Stimulated activated CD8-positive, alpha-beta memory T cell treated with anti-CD3 and anti-CD28 coated beads, Interleukin-7, amount 100 ng/mL, for 24 hours (primary cell): ENCODE results near the gene SCN3A.

Experiments used
- DNase-seq: peaks from one replicate; pipeline ENCODE4 v3.0.0-alpha.2; 2020; ENCODE audit warnings: low read depth

The SCN3A gene

DNA sequence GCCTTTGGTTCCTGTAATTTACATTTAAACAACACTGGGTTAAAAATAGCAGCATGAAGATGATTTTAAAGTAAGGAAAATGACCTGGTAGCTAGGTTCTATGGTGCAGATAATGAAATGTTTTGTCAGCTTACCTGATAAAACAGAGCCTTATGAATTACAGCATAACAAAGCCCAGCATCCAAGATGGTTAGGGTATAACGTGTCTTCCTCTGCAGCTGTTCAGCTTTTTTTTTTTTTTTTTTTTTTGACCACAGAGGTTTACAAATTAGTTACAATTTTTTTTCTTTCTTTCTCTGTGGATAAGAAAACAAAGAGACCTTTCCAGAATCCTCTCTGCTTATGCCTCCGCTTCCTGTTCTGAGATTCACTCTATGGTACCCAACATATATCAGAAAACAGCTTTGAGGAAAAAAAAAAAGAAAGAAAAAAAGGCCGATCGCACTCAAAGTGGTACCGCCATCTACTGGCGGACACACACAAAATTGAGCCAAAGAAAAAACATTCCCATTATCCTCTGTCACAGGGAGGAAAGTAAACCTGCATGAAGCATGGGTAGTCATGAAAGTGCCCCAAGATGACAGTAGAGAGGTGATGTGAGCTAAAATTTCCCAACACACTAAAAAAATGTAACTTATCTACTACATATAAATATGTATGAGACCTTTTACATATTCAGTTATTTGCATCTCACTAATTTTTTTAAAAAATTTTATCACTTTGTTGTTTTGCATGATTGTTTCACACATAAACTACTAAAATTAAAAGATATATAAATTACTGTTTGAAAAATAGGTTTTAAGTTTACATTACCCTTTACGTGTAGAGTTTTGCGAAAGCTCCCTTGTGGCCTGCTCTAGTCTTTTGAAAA lies at the start of gene SCN3A:
Gene SCN3A (minus strand): TSS at position 362 of the 871 bp plus-strand sequence. CDS start 27,656 bp downstream, outside the sequence.
- DNase-seq, result no peak

GRCh38 chr2:165253178-165253577 lies 49.3 kb upstream of the SCN3A start:
- no peak for DNase-seq

- no peak for DNase-seq
Observed at GRCh38 chr2:165251366-165251765, 47.5 kb upstream of the SCN3A start.

DNA sequence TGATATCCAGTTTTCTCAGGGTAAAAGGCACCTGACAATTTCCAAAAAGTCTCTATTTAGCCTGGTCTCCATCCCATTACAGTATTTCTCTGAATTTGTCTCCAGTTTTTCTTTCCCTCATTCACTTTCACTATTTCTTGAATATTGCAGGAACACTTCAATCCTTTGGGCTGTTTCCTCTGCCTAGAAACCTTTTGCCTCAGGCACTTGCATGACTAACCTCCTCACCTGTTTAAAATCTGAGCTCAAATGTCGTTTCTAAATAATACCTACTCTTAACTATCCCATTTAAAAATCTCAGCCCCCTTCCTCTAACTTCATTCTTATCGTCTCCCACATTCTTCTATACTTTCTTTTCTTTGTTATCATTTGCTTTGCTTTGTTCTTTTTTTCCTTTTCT lies 44.4 kb upstream of the SCN3A start:
- DNase-seq, result no peak

DNA sequence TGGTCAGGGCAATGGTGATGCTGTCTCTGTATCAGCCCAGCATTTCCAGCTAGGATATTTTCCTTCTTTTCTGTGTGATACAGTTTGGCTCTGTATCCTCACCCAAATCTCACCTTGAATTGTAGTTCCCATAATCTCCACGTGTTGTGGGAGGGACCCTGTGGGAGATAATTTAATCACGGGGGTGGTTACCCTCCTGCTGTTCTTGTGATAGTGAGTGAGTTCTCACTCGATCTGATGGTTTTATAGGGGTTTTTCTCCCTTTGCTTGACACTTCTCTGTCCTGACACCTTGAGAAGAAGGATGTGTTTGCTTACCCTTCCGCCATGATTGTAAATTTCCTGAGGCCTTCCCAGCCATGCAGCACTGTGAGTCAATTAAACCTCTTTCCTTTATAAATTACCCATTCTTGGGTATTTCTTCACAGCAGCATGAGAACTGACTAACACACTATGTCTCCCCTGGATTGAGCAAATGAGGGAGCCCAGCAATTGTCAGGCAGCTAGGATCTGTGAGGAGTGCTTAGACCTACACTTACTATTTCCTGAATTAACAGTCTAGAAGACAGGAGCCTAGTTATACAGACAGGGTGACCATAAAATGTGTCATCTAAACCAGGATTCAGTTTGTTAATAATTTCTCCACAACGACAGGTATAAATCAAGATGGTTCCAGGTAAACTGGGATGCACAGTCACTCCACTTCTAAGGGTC lies 41.4 kb upstream of the SCN3A start:
- no peak for DNase-seq

GRCh38 chr2:165240916-165241315 lies 37.1 kb upstream of the SCN3A start:
- DNase-seq, result no peak

GRCh38 chr2:165239856-165240515 lies 36.1 kb upstream of the SCN3A start:
- no peak for DNase-seq

- no peak for DNase-seq
Observed at GRCh38 chr2:165239230-165239629, 35.4 kb upstream of the SCN3A start, which contains the start of gene SCN2A. Gene SCN2A (plus strand): TSS chr2:165239414. CDS start chr2:165295824, 56,410 bp downstream.

- DNase-seq, result no peak
Observed at GRCh38 chr2:165238295-165238694, 34.4 kb upstream of the SCN3A start.

DNA sequence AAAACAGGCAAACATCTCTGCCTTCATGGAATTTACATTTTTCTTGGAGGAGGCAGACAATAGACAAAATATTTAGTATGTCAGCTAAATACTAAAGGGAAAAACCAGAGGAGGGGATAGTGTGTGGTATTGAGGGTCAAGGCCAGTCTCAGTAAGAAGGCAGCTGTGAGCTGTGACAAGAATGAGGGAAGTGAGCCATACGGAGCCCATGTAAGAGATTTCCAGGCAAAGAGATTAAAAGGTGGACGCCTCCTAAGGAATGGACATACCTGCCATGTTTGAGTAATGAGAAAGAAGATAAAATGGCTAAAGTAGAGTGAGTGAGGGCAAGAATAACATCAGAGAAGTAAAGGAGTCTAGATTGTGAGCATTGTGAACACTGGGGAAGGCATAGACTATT lies 33.2 kb upstream of the SCN3A start:
- DNase-seq, result no peak

DNA sequence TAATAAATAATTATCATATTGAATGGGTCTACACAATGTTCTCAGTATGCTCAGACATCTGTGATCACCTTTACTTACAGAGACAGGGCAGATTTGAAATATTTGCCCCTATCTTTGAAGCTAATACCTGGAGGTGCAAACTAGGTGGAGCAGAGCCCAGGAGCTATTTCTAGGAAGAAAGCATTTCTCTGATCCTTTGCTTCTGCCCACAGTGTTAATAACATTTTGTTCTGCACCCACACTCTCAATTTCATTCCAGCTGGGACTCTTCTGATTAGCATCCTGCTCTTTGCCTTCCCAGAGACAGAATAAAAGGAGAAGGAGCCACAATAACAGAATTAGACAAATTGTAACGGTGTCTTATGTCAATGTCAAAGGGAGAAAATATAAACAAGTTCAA lies 23.7 kb upstream of the SCN3A start:
- DNase-seq, result no peak

DNA sequence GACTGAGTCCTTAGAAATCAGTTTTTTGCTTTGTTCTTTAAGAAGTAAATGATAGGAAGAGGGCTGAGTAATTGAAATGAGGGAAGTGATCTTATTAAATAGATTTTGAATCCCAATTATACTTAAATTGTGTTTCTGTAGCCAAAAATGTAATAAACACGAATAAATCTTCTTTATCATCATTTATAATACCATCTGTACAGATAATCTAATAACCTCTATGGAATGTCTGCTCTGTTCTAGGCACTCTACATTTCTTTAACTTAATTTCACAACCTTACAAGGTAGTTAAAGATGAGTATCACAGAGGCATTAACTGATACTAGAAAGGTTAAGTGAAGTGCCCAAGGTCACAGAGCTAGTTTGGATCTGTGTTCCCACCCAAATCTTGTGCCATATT lies 21.1 kb upstream of the SCN3A start:
- no peak for DNase-seq

- no peak for DNase-seq
Observed at GRCh38 chr2:165219481-165219880, 15.6 kb upstream of the SCN3A start.

GRCh38 chr2:165214093-165214492 lies 10.2 kb upstream of the SCN3A start:
- DNase-seq, result no peak

DNA sequence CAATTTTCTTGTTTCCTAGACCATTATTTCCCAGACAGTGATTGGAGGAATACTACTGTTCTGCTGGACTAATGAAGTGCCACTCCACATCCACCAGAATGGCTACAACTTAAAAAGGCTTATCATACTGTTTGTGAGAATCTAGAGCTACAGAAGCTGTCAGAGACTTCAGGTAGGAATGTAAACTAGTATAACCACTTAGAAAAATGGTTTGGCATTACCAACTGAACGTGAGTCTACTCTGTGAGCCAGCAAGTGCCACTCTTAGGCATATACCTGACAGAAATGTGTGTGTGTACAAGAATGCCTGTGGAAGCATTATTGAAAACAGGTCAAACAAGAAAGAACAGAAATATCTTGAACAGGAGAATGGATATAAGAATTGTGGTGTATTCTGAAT lies 4.2 kb upstream of the SCN3A start:
- no peak for DNase-seq

DNA sequence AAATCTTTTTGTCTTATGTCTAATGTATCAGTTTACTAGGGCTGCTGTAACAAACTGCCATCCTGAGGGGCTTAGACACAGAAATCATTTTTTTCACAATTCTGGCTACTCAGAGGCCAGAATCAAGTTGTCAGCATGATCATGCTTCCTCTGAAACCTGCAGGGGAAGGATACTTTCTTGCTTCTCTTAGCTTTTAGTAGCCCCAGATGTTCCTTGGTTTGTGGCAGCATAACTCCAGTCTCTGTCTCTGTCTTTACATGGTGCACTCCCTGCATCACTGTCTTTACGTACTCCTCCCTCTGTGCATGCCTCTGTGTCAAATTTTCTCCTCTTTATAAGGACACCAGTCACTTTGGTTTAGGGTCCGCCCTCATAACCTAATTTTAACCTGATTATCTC lies 2.0 kb upstream of the SCN3A start:
- no peak for DNase-seq

GRCh38 chr2:165202239-165202638 lies 1.6 kb downstream of the SCN3A start:
- no peak for DNase-seq

- DNase-seq, result no peak
Observed at GRCh38 chr2:165198181-165198580, 5.7 kb downstream of the SCN3A start.

DNA sequence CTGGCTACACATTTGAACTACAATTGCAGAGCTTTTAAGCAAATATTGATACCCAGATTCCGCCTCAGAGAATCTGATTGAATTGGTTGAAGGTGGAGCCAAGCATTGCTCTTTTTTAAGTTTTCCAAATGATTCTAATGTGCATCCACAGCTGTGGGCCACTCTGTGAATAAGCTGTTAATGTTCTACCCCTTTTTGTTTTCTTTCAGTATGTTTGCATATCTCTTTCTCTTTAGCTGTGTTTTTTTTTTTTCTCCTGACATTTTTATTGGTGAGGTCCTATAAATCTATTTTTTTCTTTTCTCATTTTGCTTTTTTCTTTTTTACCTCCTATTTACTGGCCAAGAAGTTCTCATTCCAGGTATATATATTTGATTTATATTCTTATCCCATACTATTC lies 6.5 kb downstream of the SCN3A start:
- no peak for DNase-seq

DNA sequence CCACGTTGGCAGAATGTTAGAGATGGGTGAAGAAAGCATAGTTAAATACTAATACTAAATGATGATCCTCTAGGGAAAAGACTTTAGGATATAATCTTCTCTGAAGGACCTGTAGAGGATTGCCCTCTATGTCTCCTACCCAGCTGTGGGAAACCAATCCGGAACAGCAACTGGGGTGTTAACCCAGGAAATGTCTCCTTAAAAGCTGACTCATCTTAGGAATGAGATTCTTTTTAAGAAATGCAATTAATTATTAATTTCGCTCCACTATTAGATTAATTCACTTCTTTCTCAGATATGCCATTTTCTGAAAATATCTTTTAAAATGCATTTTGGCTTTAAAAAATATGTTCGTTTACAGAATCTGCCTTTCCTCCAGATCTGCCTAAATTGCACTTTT lies 7.4 kb downstream of the SCN3A start:
- DNase-seq, result no peak

GRCh38 chr2:165193178-165193777 lies 10.6 kb downstream of the SCN3A start:
- DNase-seq, result no peak

GRCh38 chr2:165192729-165193128 lies 11.1 kb downstream of the SCN3A start:
- DNase-seq, result no peak
